CD4-positive, alpha-beta T cell treated with Interleukin-17A for 4 hours (primary cell): Measurements from ENCODE around the gene UNKL.

Source experiments
- DNase-seq: peaks from one replicate; pipeline ENCODE4 v3.0.0-alpha.2; 2020; ENCODE audit warnings: mixed read lengths

Gene UNKL

GRCh38 chr16:1349351-1349750, 65.2 kb downstream of the UNKL start:
- DNase-seq: no peak

GRCh38 chr16:1348926-1349325, 65.6 kb downstream of the UNKL start:
- no peak for DNase-seq

DNA sequence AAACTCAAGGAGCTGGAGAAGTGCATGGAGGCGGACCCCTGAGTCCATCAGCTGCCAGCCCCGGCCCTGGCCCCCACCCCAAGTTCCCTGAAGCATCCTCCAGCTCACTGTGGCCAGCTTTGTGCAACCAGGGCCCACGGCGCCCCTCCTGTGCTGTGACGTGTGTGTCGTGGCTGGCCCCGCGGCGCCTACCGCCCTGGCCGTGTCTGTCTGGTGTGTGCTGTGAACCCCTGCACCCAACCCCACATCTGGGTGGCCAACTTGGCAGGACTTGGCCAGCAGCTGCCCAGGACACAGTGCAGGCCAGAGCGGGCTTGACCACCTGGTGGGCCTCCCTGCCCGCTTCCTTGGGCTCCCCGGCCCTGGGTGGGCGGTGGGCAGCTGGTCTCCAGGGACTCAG, 66.1 kb downstream of the UNKL start:
- no peak for DNase-seq

DNA sequence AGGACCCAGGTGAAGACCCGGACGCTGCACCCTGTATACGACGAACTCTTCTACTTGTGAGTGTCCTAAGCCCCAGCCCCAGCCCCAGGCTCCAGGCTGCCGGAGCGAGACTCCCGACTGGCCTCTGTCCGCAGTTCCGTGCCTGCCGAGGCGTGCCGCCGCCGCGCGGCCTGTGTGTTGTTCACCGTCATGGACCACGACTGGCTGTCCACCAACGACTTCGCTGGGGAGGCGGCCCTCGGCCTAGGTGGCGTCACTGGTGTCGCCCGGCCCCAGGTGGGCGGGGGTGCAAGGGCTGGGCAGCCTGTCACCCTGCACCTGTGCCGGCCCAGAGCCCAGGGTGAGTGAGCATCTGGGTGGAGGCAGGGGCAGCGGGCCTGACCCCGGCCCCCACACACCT, 66.5 kb downstream of the UNKL start:
- no peak for DNase-seq

GRCh38 chr16:1347286-1347855, 67.1 kb downstream of the UNKL start:
- no peak for DNase-seq

DNA sequence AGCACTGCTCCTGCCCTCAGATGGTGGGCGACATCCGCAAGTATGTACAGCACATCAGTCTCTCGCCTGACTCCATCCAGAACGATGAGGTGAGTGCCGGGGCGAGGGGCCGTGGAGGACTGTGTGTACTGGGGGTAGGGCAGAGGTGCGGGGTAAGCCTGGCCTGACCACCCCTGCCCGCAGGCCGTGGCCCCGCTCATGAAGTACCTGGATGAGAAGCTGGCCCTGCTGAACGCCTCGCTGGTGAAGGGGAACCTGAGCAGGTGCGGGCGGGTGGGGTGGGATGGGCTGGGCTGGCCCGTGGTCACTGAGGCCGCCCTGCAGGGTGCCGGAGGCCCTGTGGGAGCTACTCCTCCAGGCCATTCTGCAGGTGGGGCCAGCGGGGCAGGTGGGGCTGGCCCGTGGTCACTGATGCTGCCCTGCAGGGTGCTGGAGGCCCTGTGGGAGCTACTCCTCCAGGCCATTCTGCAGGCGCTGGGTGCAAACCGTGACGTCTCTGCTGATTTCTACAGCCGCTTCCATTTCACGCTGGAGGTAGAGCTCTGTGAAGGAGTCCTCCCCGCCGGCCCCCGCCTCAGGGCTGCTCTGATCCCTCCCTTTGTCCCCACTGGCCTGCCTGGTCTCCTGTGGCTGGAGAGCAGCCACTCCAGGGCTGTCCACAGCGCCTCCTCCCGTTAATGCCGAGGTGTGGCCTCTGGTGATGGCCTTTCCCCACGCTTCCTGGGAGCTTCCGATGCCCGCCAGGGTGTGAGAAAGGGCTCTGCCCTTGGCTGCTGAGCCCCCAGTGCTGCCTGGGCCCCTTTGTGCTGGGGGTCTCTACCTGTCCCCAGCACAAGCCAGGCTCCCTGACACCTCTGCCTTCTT, 67.8 kb downstream of the UNKL start:
- DNase-seq: no peak

- DNase-seq: no peak
Measured at GRCh38 chr16:1345651-1346421, 68.7 kb downstream of the UNKL start.

DNA sequence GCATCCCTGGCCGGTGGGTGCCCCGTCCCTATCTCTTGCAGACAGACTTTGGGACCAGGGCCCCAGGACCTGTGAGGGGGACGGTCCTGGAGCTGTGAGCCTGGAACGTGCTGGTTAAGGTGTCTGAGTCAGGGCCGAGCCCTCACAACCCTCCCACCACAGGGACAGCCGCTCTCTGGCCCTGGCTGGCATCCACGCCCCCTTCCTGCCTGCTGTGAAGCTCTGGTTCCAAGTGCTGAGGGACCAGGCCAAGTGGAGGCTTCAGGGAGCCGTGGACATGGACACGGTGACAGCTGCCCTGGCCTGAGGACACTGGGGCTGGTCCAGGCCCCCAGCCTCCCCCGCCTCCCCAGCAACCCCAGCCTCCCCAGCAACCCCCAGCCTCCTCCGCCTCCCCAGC, 69.4 kb downstream of the UNKL start:
- no peak for DNase-seq

- DNase-seq: no peak
Measured at GRCh38 chr16:1344499-1344898, 70.0 kb downstream of the UNKL start.

DNA sequence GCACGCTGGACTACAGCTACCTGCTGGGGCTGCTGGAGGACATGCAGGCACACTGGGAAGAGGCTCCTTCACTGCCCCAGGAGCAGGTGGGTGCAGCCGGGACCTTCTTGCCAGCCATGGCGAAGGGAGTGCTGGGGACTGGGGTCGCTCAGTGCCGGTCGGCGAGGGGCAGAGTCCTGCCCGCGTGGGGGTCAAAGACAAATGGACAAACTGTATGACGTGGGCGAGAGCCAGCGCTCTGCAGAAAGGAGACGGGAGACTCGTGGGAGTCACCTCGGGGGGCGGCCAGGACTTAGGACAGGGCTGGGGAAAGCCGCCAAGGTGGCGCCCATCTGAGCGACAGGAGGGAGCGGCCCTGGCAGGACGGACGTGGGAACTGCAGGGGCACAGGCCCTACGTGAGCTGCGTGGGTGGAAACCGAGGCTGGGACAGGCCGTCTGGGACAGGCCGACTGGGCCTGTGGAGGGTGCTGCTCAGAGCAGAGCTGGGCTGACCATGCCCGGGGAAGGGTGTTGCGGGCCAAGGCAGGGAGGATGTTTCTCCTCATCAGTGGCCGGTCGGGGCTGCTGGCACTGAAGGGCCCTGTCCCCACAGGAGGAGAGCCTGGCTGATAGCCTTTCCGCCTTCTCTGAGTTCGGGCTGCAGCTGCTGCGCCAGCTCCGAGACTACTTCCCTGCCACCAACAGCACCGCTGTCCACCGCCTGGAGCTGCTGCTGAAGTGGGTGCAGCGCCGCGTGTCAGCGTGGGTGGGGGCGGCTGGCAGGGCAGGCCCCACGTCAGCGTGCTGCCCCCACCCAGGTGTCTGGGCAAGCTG, 70.9 kb downstream of the UNKL start:
- no peak for DNase-seq

DNA sequence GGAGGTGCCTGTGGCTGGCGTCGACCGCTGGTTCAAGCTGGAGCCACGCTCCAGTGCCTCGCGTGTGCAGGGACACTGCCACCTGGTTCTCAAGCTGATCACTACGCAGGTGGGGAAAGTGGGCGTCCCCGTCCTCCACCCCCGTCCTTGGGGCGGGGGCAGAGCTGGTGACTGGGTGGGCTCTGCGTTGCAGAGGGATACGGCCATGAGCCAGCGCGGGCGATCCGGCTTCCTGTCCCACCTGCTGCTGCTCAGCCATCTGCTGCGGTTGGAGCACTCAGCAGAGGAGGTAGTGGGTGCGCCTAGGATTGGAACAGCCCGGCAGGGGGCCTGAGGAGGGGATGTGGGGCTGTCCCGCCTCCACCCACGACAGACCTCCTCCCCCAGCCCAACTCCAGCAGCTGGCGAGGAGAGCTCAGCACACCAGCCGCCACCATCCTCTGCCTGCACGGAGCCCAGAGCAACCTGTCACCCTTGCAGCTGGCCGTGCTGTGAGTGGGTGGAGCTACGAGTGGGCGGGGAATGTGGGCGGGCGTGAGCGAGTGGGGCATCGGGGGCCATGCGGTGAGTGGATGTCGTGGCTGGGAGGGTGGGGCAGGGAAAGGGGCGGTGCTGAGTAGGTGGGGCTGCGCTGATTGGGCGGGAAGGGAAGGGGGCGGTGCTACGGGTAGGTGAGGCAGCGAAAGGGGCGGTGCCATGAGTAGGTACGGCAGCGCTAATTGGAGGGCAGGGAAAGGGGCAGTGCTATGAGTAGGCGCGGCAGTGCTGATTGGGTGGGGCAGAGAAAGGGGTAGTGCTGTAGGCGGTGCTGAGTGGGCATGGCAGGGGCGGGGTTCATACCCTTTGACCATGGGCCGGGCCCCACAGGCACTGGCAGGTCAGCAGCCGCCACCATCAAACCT, 71.7 kb downstream of the UNKL start:
- peak; percentile 98 for DNase-seq

DNA sequence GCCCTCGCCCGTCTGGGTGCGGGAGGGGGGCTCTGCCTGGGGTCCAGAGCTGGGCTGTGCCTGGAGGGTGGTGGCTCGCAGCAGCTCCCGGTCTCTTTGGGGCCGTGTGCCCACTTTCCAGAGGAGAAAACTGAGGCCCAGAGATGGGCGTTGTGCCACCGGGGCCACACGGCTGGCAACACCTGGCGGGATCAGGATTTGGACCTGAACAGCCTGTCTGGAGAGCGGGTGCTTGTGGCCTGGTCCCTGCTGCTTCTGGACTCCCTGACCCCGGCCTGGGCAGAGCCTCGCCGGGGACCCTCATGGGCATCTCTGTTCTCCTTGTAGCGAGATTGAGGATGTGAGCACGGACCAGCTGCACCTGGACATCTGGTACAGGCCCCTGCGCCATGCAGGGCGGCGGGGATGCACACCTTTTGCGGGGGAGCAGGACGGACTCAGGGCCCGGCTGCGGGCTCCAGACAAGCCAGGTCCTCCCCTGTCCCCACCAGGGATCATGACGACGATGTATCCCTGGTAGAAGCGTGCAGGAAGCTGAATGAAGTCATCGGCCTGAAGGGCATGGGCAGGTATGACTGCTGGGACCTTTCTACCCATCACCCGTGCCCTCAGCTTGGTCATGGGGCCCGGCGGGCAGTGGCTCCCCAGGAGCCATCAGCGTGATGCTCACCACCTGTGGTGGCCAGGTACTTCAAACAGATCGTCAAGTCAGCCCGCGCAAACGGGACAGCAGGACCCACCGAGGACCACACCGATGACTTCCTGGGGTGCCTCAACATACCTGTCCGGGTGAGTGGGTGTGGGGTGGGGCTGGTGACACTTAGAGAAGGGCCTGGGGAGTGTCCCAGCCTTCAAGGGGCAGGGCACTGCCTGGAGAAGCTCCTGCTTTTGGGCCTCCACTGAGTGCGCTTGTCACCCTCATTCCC, 72.7 kb downstream of the UNKL start:
- DNase-seq: no peak

- DNase-seq: no peak
Measured at GRCh38 chr16:1340730-1341494, 73.6 kb downstream of the UNKL start.

- DNase-seq: no peak
Measured at GRCh38 chr16:1338855-1339675, 75.4 kb downstream of the UNKL start.

DNA sequence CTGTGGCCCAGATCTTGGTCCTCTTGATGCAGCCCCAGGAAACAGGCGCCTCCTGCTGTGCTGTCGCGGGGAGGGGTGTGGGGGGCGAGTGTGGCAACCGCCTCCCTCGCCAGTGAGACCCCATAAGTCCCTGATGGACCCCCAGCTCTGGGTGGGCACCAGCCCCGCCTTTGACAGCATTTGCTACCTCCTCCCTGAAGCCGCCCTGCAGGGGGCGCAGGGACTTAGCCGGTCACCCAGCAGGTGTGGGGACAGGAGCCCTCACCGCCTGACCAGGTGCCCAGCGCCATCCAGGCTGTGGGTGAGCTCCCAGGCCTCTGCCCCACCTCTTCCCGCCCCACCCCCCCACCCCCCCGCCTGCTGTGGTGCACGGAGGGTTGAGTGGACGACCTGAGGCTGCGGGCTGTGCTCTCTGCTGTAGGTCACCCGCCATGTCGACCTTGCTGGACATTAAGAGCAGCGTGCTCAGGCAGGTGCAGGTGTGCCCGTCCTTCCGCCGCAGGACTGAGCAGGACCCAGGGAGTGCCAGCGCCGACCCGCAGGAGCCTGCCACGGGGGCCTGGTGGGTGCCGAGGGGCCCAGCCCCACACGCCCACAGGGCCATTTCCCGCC, 76.3 kb downstream of the UNKL start:
- peak; percentile 50 for DNase-seq

- DNase-seq: no peak
Measured at GRCh38 chr16:1337486-1337885, 77.0 kb downstream of the UNKL start.

DNA sequence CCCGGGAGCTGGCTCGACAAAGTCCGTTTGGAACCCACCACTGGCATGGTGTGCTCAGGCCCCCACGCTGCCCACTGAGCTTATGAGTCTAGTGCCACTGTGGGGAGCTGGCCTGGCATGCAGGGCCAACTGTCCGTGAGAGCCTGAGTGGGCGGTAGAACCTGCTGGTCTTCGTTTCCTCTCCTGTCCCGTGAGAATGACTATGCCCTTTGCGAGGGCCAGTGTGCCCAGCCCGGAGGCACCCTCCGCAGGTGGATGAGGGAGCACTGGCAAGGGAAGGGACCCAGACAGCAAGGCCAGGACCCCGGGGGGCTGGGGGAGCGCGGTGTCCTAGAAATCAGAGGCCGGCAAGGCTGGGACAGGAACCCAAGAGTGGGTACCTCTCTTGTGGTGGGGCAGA, 77.9 kb downstream of the UNKL start:
- no peak for DNase-seq

DNA sequence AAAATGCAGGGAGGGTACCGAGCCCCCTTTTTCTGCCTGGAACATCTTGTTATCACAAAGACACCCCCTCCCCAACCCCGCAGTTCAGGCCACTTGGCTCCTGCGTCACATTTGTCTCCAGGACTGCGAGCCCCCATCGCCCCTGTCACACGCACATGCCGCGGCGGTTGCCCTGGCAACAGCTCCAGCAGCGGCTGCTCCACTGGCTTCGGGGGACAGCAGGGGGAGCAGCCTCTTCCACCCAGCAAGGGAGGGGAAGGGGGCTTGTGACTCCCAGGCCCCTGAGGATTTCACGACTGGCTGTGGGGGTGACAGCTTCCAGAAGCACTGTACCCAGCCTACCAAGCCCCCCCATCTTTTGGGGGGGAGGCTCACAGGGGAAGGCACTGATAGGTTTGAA, 78.5 kb downstream of the UNKL start:
- DNase-seq: no peak
